Measurements from ENCODE around the gene SHISA6.
"Not testable (repeated sequence)": the region's sequence is repeated elsewhere in the genome, so short reads cannot be mapped to it uniquely, and the experiment has no call there.

The SHISA6 gene

DNA sequence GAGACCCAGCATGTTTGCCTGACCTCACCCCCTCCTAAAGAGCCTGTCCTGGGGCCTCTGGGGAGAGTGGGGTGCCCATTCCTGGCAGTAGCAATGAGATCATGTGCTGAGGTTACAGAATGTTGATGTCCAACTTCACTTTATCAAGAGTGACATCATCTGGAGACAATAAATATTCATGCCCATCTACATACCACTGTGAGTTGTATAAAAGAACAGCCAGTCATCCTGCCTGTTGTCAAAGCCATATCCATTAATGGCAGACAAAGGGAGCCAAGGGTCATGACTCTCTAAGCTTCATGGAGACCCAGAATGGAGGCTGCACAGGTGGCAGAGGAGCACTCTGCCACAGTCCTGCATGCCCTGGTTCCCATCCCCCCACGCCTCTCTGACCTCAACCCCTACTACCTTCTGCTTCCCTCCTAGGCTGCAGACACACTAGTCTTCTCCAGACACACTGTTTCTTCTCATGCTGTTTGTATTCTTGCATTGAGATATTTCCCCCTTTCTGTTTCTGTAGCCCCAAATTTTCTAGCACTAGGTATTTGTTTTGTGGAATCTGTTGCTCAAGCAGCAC is 27.1 kb downstream of the SHISA6 start:
- DNase-seq, result no peak

DNA sequence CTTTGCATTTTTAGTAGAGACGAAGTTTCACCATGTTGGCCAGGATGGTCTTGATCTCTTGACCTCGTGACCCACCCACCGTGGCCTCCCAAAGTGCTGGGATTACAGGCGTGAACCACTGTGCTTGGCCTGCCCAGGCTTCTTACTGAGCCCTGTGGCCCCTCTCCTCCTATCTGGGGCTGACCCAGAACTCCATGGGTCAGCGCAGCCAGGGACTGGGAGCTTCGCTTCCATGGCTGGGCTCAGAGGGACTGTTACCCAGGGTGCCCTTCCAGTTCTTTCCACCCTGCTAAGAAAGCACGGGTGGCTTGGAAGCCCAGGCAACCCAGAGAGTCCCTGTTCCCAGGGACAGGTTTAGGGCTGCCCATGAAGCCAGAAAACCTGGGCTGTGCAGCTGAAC is 28.2 kb downstream of the SHISA6 start:
- no peak for DNase-seq

DNA sequence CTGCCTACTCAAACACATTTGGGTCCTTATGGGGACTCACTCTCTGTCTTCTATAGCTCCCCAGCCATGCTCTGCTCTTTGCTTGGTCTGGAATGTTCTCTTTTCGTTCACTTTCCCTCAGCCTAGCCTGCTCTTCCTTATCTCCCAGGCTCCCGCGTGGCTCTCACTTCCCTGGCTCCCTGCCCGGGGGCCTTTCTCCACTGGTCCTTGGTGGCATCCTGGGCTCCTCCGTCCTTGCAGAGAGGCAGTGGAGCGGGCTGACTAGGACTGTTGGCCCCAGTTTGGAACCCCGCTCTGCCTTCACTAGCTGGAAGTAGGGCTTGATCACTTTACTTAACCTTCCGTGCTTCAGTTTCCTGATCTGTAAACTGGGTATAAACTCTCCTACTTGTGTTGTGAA is 31.2 kb downstream of the SHISA6 start:
- no peak for DNase-seq

DNA sequence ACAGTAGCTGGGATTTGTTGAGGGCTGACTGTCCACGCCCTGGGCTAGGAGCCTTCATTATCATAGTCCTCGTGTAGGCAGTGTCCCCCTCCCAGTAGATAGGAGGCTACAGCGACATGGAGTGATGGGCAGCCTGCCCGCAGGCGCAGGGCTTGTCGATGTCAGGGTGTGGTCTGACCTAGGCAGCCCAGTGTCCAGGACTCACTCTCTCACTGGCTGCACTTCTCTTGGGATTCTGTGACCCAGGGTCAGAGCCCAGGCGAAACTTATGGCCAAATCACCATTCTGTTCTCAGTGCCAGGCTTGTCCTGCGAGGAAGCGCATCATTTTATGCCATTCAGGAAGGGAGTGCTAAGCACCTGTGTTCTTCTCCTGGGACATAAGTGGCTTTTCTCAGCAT is 32.6 kb downstream of the SHISA6 start:
- no peak for DNase-seq

DNA sequence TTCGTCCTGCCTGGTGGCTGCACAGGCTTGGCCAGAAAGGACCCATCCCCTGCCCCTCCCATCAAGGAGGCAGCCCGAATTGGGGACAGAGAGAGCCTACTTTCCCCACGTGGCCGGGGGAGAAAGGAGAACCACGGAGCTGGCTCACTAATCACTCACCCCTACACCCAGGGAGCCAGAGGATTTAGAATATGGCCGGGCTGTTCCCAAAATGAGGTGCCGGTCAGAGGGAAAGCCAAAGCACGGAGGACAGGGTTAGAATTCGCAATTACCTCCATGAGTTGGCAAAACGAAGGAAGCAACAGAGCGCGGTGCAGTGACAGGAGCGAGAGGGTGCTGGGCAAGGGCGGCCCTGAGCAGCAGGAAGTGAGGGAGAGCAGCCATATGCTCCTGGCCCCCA is 33.1 kb downstream of the SHISA6 start:
- no peak for DNase-seq

DNA sequence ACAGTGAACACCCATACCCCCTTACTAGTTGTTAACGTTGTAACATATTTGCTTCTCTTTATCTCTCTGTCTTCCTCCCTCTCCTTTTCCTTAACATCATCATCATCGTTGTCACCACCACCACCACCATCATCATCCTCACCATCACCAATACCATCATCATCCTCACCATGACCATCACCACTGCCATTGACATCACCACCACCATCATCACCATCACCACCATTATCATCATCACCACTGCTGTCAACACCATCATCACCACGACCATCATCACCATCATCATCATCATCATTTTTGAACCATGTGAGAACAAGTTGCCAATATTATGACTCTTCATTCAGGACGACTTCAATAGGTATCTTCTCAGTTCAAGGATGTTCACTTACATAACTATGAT is 35.5 kb downstream of the SHISA6 start:
- DNase-seq, result no peak

DNA sequence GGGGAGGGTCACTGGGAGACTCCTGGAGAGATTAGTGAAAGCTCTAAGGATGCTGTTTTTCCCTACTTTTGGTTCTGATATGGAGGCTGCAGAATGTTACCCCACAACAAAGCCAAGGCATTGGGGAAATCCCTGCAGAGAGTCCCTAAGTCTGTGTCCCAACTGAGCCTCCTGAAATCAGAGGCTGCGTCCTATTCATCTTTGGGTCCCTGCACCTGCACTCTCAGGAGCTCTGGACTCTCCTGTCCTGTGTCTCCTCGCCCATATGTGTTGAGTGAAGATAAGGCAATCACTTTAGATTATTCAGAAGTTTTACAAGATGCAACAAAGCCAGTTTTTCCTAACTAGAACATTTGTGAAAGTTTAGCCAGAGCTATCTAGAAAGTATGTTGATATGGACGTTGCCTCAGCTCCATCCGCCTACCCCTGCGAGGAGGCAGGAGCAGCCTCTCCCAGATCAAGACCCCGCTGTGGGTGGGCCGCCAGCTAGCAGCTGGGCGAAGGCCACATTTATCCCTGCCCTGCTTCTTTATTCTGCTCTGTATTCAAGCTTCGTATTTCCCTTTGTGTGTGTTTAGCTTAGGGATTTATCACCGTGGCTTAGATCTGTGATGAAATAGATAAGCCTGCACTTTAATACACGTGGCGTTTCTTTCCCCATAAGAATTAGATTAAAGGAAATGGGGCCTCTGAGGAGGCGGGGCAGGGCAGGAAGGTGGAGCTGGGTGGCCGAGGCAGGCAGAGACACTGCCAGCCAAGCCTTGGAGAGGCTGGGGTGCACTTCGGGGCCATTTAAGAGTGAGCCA is 37.4 kb downstream of the SHISA6 start:
- DNase-seq, result no peak

DNA sequence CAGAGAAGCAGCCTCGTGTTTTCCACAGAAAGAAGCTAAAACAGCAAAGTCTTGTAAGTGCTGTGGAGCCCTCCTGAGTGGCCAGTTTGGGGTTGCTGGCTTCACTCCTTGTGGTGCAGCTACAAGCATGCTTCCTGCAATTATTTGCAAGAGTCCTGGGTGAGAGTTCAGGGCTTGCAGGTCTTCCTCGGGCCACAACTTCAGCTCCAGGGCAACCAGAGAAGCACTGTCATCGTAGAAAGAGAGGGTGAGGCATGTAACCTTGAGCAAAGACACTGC is 37.9 kb downstream of the SHISA6 start:
- DNase-seq, result no peak

DNA sequence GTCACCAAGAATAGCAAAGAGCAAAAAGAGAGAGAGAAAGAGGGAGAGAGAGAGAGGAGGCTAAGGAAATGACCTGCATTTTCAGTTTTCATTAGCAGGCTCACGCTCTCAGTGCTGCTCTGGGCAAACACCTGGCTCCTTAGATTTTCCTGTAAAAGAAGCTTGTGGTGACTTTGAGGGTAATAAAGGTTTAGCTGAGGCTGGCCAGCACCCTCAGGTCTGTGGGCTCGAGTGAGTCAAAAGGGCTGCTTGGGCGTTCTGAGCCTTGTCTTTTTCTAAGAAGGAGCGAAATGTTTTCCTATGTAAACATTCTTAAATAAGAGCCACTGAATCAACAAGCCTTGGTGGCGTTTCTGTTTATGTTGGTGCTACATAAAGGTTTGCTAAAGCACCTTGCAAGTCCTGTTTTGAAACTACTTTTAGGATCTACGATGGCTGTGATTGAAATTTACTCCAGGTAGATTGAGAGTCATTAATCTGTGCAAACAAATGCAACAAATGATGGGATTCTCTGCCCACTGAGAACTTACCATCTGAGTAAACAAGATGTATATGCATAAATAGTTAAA is 38.8 kb downstream of the SHISA6 start:
- DNase-seq, result no peak

DNA sequence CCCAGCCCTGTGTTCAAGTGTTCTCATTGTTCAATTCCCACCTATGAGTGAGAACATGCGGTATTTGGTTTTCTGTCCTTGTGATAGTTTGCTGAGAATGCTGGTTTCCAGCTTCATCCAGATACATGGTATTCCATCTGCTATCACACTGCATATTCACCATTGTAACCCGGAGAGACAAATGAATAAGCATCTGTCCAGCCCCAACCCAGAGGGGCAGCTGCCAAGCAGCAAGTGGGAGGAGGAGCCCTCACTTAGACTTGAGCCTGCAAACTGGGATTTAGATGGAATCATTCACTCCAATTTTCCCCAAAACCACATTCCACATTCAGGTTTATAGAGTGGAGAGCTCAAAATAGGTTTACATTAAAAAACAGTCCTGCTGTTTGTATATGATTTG is 41.6 kb downstream of the SHISA6 start:
- no peak for DNase-seq

DNA sequence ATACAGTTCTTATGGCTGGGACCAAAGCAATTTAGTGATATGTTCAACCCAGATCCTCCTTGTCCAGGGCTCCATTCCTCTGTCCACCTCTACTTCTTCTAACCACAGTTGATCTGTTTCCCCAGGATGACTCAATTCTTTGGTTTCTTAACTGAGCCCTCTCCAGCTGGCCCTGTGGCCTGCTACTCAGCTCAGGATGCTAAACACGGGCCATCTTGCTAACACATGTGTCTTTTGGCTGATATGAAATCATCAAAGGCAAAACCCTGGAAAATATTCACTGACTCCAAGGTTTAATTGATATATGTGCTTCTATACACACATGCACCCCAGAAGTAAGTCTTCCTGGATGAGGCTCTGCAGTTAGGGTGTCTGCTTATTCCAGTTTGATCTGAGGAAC is 43.8 kb downstream of the SHISA6 start:
- DNase-seq, result no peak

DNA sequence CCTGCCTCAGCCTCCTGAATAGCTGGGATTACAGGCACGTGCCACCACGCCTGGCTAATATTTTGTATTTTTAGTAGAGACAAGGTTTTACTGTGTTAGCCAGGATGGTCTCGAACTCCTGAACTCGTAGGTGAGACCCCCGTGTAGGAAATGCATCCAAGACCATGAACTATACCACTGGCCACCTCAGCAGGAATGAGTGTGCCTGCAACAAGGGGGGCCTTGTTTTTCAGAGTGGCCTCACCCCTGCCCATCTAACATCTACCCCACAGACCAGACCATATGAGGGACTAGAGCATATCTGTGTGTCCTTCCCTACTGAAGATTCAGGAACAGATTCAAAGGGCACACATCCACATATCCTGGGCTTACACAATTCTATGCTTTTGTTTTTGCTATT is 44.9 kb downstream of the SHISA6 start:
- DNase-seq, result no peak

DNA sequence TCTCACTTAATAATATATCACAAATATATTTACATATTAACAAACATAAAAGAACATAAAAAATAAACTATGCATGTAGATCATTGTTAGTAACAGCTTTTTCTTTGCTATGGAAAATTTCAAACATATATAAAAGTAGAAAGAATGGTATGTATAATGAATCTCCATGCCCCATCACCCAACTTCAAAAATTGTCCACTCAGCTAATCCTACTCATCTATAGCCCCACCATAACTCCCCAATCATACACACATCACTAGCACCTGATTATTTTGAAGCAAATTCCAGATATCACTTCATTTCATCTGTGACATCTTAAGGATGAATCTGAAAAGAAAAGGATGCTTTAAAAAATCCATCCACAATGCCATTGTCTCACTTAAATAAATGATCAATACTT is 46.8 kb downstream of the SHISA6 start:
- DNase-seq, result no peak

DNA sequence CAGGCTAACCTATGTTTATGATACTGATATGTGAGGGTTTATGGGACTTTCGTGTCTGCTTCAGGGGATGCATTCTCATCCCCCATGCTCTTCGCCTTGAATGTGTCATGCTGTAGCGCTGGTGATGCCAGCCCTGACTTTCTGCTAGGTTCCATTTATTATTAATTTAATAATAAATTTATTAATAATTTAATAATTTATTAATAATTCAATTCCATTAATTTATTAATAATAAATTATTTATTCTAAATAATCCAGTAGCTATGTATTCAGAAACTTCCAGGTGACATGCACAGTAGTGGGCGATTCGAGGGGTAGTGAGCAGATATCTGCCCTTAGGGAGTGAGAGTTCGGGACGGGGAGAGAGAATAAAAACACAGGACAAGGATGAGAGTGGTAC is 49.8 kb downstream of the SHISA6 start:
- DNase-seq, result no peak

DNA sequence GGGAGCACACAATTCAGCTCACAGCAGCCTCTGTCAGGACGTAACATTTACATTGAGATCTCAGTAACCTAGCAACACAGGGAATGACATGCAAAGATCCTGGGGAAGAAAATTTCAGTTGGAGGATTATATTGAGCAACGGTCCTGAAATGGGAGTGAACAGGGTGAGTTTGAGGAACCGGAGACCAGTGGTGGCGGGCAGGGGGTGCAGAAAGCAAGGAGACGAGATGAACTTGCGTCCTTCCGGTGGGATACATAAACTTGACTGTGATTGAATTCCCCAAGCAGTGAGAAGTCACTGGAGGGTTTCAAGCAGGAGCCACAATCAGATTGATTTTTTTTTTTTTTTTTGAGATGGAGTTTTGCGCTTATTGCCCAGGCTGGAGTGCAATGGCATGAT is 51.5 kb downstream of the SHISA6 start:
- no peak for DNase-seq

DNA sequence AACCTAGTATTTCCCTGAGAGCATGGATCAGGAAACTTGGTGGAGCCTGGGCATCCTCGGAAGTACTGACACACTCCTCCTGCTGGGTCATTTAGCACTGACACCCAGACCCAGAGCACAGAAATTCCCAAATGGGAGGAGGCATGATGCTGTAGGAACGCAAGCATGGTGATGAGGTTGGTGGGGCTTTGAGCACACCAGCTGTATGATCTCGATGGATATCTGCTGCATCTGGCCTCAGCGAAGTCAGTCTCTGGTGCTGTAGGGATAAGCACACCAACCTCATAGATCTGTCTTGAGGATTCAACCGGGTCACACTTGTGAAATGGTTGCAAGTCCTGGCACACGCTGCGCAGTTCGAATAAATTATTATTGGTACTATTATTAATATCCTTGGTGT is 52.5 kb downstream of the SHISA6 start:
- DNase-seq, result no peak

DNA sequence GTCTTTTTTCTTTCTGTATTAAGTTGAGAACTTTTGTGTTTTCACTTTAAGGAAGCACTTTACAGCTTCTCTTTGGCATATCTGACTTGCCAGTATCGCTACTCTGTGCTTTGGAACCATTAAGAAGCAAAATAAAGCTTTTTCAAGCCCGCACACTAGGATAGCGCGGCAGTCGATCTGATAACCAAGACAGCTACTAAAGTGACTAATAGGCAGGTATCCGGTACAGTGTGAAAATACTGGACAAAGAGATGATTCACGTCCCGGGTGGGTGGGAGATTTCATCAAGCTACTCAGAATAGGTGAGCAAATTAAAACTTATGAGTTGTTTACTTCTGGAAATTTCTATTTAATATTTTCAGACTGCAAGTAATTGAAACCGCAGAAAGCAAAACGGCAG is 53.8 kb downstream of the SHISA6 start:
- no peak for DNase-seq

DNA sequence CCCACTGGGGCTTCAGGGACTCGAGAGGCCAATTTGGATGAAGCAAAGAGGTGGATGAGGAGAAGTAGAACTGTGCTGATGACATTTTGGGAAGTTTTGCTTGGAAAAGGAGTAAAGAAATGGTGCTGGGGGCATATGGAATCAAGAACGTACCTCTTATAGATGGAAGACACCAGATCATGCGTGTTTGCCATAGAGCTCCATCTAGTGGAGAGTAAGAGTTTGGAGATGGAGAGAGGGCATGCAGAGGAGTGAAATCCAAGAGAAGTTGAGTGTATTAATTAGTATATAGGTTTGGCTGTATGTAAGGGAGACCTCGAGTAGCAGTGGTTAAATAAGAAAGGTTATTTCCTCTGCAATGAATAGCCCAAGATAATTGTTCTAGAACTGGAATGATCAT is 56.0 kb downstream of the SHISA6 start:
- no peak for DNase-seq

DNA sequence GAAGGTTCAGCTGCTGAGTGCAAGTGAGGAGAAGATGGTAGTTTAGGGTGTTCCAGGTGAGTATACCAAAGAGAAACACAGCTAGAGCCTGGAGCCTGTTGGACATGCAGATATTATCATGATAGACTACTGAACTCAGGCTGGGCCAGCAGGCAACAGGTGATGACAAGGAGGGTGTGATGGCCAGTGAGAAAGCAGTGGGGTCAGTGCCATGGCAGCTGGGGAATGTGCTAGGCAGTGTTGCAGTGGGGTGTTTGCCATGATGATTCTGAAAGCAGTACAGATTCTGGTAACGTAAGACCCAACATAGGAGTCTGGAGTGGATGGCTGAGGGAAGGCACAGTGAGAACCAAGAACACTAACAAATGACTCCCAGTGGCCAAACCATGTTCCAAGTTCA is 57.4 kb downstream of the SHISA6 start:
- no peak for DNase-seq

DNA sequence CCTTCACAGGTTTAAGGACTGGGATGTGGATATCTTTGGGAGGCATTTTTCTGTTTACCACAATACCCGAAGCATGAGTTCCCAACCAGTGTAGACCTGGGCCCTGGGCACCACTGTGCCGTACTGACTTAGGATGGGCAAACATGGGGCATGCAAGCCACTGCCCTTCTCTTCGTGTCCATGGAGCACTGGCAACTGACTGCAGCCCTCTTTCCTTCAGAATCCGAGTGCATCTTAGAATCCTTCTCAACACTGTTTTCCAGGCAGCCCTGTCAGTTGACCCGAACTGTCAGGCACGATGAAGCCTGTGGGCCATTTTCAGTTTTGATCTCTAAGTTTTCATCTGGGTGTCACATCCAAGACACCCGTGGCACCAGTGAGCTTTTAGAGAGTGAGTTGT is 59.2 kb downstream of the SHISA6 start:
- no peak for DNase-seq

DNA sequence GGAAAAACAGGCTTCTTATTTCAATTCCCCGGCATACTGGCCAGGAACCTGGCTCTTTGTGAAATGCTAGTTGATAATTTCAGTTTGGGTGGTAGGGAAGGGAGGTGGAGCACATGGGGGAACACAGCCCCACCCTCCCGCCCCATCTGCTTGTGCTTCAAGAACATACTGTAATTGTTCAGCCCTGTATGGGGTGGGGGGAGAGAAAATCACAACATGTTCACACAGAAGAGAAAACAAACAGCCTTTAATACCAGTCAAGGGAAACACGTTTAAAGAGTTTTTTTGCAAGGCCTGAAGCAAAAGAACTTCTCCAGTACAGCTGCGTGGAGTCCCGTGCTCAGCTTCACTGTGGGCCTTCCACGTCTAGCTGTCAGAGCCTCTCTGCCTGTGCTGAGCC is 59.7 kb downstream of the SHISA6 start:
- DNase-seq, result no peak

DNA sequence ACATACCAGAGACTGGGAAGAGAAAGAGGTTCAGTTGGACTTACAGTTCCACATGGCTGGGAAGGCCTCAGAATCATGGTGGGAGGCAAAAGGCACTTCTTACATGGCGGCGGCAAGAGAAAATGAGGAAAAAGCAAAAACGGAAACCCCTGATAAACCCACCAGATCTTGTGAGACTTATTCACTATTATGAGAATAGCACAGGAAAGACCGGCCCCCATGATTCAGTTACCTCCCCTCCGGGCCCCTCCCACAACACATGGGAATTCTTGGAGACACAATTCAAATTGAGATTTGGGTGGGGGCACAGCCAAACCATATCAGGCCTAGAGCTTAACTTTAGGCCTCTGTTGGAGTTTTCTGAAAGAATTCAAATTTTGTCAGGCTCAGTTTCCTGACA is 60.9 kb downstream of the SHISA6 start:
- DNase-seq, result not testable (repeated sequence)

DNA sequence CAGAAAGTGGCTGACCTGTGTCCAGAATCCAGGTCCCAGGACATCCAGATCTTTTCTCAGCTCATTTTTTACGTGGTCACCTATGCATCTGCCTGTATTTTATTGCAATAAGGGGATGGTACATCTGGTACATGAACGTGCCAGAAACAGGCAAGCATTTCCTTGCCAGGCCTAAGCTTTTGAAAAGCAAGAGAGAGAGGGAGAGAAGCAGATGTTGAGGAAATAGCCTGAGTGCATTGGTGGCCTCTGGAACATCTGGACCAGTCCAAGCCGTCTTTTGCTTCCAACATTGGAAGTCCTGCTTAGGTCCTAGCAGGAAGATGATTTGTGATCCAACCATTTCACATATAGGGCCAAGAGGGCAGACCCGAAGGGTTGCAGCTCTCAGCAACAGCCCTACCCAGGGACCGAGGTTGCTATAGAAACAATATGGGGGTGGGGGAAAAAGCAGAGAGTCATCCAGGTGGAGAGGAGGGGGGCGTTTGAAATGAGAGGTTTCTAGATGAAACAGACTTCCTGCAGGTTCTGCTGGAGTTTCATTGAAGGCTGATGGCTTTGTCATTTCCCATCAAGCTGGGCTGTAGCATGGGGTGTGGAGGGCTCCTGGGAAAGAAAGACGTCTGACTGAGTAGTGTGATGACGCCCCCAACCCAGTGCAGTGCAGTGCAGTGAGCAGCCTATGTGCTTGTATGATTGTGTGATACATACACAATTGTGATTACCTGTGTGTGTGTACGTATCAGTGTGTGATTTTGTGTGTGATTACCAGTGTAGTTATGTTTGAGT is 61.6 kb downstream of the SHISA6 start:
- DNase-seq, result no peak

DNA sequence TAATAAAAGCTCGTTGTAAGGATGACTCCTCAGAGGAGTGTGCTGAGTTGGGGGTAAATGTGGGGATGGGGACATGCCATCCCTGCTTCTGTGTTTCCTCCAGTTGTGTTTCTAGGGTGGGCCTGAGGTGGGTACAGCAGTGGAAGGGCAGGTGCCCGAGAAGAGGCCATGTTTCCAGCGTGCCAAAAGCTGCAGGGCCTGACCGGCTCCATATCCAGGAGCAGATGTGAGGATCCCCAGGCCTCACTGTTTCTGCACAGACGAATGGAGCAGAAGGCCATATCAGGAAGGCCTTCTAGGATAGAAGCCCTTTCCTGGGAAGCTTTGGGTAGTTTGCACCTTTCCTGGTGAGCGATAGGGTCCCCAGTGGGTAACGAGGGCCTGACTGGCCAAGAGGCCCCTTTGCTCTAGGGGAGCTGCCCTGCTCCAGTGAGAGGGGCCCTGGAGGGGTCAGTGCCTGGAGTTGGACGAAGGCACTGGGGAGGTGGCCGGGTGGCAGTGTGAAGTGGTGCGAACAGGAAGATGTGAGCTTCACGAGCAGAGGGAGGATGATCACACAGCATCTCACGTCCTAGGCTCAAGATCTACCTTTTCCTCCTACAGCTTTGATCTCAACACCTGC is 62.9 kb downstream of the SHISA6 start:
- no peak for DNase-seq
